Measurements from ENCODE around the gene FRS3.

FRS3 gene

DNA sequence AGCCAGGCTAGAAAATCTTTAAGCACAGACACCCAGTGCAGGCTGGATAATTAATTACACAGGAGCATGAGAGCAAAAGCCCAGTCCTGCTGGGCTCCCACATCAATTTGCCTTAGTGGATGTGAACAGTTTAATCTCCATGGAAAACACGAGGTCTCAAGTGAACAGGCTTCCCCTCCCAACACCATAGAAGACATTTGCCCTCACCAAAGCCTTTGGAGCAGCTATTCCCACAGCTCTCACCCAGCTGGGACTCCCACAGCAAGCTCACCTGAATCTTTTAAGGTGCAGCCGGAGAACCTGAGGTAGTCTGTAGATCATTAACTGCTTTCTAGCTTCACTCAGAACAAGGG lies 19.8 kb upstream of the FRS3 start:
- H3K9me3 ChIP-seq, result no peaks in the 10 kb centered on the region
- no peak overlapping the region for H3K4me3 ChIP-seq (ENCODE audit: low read depth in 1 of 2, low read length in 1 of 2)
- TF ChIP-seq, protein P1, sequence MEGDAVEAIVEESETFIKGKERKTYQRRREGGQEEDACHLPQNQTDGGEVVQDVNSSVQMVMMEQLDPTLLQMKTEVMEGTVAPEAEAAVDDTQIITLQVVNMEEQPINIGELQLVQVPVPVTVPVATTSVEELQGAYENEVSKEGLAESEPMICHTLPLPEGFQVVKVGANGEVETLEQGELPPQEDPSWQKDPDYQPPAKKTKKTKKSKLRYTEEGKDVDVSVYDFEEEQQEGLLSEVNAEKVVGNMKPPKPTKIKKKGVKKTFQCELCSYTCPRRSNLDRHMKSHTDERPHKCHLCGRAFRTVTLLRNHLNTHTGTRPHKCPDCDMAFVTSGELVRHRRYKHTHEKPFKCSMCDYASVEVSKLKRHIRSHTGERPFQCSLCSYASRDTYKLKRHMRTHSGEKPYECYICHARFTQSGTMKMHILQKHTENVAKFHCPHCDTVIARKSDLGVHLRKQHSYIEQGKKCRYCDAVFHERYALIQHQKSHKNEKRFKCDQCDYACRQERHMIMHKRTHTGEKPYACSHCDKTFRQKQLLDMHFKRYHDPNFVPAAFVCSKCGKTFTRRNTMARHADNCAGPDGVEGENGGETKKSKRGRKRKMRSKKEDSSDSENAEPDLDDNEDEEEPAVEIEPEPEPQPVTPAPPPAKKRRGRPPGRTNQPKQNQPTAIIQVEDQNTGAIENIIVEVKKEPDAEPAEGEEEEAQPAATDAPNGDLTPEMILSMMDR (IDR thresholded peaks at IDR 0.05), result no peak
- H3K36me3 ChIP-seq, result peaks cover 38% of the 10 kb centered on the region
- H3K27ac ChIP-seq, result no peak overlapping the region
- H3K27me3 ChIP-seq, result no peaks in the 10 kb centered on the region
- H3K4me1 ChIP-seq (ENCODE audit: control insufficient read depth in 1 of 2, insufficient read depth in 1 of 2, low read depth in 1 of 2, low read length in 1 of 2), result no peaks in the 10 kb centered on the region

DNA sequence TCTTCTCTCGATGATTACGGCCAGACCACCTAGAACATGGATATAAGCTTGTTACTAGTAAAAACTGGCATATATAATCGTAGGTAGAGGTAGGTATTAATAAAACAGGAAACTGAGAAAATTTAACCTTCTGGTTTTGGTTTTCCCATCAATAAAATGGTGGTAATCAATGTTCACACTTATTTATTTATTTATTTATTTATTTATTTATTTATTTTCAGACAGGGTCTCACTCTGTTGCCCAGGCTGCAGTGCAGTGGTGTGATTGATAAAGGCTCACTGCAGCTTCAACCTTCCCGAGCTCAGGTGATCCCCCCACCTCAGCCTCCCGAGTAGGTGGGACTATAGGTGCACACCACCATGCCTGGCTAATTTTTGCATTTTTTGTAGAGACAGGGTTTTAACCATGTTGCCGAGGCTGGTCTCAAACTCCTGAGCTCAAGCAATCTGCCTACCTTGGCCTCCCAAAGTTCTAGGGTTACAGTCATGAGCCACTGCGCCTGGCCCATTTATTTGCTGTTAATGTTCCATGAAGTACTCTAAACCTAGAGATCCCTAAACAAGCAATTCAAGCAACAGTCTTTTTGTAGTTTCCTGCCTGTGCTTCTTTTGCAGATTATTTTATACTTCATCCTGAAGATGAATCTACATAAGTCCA lies 19.3 kb upstream of the FRS3 start:
- Histone ChIP-seq H3K9me3 (no peaks in the 10 kb centered on the region), H3K4me1 (ENCODE audit: control insufficient read depth in 1 of 2, insufficient read depth in 1 of 2, low read depth in 1 of 2, low read length in 1 of 2) (no peaks in the 10 kb centered on the region), H3K4me3 (ENCODE audit: low read depth in 1 of 2, low read length in 1 of 2) (no peak overlapping the region), H3K36me3 (peaks cover 38% of the 10 kb centered on the region), H3K27ac (no peak overlapping the region), H3K27me3 (no peaks in the 10 kb centered on the region)
- TF ChIP-seq, protein P1 (IDR thresholded peaks at IDR 0.05), result no peak

DNA sequence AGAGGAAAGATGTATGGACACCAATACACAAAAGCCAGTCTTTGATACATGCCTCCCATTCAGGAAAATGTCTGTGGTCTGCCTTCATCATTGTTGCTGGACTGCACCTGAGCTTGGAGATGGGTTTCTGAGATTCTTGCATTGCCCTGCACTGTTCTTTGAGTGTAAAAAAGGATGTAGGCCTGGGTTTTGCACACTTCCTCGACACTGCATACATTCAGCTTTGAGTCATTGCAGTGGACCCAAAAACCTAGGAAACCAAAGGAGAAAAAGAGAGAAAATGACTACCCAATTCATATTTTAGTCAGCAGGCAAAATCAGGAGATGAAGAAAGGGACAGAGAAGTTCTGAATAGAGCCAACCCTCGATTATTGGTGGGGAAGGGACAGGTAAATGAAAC lies 16.8 kb upstream of the FRS3 start:
- H3K4me1 ChIP-seq (ENCODE audit: control insufficient read depth in 1 of 2, insufficient read depth in 1 of 2, low read depth in 1 of 2, low read length in 1 of 2), result no peaks in the 10 kb centered on the region
- H3K9me3 ChIP-seq, result no peaks in the 10 kb centered on the region
- H3K27ac ChIP-seq, result no peak overlapping the region
- TF ChIP-seq, protein P1 (IDR thresholded peaks at IDR 0.05), result no peak
- peaks cover 45% of the 10 kb centered on the region for H3K36me3 ChIP-seq
- H3K27me3 ChIP-seq, result no peaks in the 10 kb centered on the region
- no peak overlapping the region for H3K4me3 ChIP-seq (ENCODE audit: low read depth in 1 of 2, low read length in 1 of 2)

DNA sequence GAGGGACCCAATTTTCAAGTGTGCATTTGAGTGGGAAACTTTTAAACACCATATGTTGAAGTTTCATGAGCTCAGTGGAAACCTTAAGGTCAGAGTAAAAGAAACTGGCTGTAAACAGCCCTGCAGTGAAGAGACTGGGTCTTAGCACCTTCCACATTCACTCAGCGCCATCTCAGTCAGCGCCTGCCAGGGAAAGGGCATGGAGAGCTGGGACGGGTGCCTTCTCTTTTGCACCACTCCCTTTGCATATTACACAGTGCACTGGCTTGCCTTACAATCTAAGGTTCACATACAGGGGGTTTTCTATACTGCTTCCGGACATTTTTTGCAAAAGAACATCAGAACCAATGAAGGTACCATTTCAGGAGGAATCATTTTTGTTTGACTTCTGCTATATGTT lies 12.3 kb upstream of the FRS3 start:
- Histone ChIP-seq H3K27ac (no peak overlapping the region), H3K9me3 (no peaks in the 10 kb centered on the region), H3K4me3 (ENCODE audit: low read depth in 1 of 2, low read length in 1 of 2) (no peak overlapping the region), H3K4me1 (ENCODE audit: control insufficient read depth in 1 of 2, insufficient read depth in 1 of 2, low read depth in 1 of 2, low read length in 1 of 2) (peaks cover 7 to 8% of the 10 kb centered on the region in 2 experiments), H3K36me3 (peaks cover 39% of the 10 kb centered on the region), H3K27me3 (no peaks in the 10 kb centered on the region)
- TF ChIP-seq, protein P1 (IDR thresholded peaks at IDR 0.05), result no peak

DNA sequence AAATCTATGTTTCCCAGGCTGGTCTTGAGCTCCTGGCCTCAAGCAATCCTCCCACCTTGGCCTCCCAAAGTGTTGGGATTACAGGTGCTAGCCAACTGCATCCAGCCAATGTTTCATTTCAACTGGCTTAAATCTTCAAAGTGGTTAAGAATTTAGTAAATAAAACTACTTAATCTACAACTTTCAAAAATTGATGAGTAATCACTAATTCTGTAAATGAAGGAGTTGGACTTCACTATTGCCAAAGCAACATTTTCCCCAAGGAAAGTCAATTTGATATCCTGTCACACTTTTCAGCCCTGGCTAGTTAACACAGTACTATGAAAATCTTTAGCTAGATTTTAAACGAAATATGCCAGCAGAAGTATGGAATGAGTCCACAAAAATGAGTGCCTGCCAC lies 11.6 kb upstream of the FRS3 start:
- peaks cover 37% of the 10 kb centered on the region for H3K36me3 ChIP-seq
- TF ChIP-seq, protein P1 (IDR thresholded peaks at IDR 0.05), result no peak
- H3K9me3 ChIP-seq, result no peaks in the 10 kb centered on the region
- peaks cover 11 to 12% of the 10 kb centered on the region in 2 experiments for H3K4me1 ChIP-seq (ENCODE audit: control insufficient read depth in 1 of 2, insufficient read depth in 1 of 2, low read depth in 1 of 2, low read length in 1 of 2)
- no peak overlapping the region for H3K27ac ChIP-seq
- H3K27me3 ChIP-seq, result no peaks in the 10 kb centered on the region
- no peak overlapping the region for H3K4me3 ChIP-seq (ENCODE audit: low read depth in 1 of 2, low read length in 1 of 2)

All from neutrophil (primary cell).